HT-29 (cell line): ENCODE results near the gene ZNF626. TPM values are rescaled to one million over a fixed set of nuclear protein-coding genes. Genes with fewer than 3 reads are reported as not detected.
"Not testable (repeated sequence)": the region's sequence is repeated elsewhere in the genome, so short reads cannot be mapped to it uniquely, and the experiment has no call there.

Experiments
- DNase-seq: peaks from one replicate; pipeline ENCODE4 v3.0.0-alpha.2; 2015; ENCODE audit warnings: low spot score
- total RNA-seq: library from RNA; depleted of rRNA; stranded (reverse); fragments of >200 nt; shearing (Covaris generic); gene quantifications from 2 replicates; pipeline ENCODE4 v1.2.3, GENCODE V29; 2014; rRNA removed

ZNF626 gene
- not detected in 2 replicates for total RNA-seq

DNA sequence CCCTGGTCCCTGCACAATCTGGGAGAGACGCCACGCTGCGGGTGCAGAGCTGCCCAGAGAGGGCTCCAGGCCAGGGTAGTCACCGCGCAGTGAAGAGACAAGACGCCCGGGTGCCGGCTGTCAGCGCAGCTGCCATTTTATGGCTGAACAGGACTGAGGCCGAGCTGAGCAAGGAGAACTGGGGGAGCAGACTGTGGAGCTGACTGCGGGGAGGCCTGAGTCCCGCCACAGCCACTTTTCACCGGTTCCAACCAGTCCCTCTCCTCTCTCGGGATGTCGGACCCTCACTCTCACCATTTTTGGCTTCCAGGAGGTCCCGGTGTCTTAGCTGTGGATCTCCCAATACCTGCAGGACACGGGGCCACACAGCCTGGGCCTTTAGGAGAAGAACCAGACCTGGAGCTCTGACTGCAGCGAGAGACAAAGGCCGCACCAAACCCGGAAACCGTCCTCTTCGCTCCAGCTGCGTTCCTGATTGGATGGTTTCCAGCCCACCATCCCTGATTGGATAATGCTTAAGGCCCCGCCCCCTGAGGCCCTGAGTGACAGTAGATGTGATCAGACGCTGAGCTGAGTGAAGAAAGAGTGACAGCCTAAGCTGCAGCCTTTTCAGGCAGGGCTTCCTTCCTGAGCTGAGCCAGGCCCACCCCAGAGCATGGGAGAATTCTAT lies at the start of gene ZNF626:
Gene ZNF626 (minus strand): TSS at position 422 of the 670 bp plus-strand sequence. CDS start 125 bp downstream, at position 297.
- DNase-seq = no peak

DNA sequence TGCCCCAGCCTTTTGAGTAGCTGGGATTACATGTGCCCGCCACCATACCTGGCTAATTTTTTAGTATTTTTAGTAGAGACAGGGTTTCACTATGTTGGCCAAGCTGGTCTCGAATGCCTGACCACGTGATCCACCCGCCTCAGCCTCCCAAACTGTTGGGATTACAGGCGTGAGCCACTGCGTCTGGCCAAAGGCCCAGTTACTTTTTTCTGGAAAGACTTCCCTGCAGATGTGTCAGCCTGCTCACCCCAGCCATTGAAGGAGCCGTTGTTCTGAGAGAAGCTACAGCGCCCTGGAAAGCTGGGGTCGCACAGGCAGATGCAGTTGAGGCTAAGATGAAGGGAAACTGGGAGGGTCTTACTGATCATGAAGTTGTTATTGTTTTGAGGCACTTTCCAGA lies 7.9 kb upstream of the ZNF626 start:
- no peak for DNase-seq

DNA sequence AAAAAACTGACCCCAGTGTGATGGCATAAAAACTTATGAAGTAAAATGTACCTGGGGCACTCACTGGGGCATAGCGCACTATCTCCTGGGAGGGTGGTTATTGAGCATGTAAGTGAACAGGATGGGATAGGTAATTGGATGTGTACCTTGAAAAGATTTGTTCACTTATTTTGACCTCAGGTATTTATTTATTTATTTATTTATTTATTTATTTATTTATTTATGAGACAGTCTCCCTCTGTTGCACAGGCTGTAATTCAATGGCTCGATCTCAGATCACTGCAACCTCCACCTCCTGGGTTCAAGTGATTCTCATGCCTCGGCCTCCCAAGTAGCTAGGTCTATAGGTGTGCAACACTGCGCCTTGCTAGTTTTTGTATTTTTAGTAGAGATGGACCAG lies 5.9 kb upstream of the ZNF626 start:
- no peak for DNase-seq

DNA sequence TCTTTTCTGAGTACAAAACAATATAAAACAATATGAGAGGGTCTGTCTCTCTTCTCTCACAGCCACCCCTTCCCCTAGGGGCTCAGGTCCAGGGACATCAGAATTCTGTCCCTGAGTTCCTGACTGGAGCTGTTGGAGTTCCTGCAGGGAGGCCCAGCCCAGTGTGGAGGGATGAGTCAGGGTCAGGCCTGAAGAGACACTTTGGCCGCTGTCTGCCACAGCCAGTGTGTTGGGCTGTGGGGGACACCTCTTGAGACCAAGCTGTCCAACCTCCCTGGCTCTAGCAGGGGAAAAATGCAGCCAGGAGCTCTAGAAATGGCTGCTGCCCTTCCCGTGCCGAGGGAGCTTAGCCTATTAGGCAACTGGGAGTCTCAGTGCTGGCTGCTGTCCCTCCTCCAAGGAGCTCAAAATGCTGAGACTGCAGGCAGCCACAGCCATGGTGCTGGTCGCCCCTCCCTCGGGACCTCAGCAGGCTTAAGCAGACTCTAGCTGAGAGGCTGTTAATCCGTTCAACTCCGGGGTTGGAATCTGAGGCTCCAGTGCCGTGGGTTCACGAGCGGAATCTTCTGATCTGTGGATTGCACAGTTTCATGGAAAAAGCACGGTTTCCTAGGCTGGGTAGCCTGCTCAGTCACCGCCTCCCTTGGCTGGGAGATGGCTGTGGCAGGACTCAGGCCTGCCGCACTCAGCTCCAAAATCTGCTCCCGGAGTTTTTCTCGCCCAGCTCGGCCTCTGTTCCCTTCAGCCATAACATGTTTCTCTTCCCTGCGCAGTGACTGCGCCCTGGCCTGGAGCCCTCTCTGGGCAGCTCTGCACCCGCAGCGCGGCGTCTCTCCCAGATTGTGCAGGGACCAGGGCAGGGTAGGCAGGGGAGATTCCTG lies 3.8 kb upstream of the ZNF626 start:
- no peak for DNase-seq

DNA sequence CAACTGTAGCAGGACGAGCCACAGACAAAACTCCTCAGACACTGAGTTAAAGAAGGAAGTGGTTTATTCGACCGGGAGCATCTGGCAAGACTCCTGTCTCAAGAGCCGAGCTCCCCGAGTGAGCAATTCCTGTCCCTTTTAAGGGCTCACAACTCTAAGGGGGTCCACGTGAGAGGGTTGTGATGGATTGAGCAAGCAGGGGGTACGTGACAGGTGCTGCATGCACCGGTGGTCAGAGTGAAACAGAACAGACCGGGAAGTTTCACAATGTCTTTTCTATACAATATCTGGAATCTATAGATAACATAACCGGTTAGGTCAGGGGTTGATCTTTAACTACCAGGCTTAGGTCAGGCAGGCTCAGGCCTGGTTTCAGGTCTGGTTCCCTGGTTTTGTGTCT lies 3.1 kb upstream of the ZNF626 start:
- DNase-seq = not testable (repeated sequence)

DNA sequence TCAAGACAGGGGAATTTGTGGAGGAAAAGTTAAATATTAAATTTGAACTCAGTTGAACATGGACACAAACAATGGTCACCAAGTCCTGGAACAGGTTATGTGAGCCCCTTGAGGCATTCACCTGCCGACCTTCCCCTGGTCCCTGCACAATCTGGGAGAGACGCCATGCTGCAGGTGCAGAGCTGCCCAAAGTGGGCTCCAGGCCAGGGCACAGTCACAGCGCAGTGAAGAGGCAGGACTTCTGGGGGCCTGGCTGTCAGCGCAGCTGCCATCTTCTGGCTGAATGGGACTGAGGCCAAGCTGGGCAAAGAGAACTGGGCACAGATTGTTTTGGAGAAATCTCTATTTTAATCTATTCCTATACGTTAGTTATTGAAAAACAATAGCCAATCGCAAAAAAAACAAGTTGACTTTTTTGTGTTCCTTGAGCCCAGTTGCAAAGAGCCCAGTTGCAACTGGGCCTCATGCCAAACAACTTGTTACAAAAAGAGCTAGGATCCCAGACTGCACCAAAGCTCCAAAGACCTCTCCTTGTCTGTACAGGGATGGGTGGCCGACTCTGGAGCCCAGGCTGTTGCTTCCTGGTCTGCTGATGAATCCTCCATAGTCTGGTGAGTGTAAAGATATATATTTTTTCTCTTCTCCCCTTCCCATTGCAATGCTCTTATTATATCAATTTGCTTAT lies 1.2 kb upstream of the ZNF626 start:
- no peak for DNase-seq

DNA sequence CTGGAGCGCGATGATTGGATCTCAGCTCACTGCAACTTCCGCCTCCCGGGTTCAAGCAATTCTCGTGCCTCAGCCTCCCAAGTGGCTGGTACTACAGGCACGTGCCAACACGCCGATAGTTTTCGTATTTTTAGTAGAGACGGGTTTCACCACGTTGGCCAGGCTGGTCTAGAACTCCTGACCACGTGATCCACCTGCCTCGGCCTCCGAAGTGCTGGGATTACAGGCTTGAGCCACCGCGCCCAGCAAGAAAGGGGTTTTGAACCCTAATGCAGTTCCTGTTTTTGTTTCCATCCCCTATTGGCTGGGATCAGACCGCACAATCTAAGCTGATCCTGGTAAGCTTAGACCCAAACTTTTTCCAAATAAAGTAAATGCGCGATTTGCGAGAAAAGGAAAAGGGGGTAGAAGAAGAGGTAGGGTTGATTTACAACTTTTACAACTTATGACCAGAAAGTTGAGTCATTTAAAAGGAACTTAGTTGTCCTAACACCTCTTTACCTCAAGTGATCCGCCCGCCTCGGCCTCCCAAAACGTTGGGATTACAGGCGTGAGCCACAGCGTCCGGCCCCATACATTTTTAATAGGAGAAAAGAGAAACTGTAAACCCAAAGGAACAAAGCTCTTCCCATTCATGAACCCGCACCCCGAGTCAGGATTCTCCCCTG lies 764 bp downstream of the ZNF626 start:
- DNase-seq = no peak

DNA sequence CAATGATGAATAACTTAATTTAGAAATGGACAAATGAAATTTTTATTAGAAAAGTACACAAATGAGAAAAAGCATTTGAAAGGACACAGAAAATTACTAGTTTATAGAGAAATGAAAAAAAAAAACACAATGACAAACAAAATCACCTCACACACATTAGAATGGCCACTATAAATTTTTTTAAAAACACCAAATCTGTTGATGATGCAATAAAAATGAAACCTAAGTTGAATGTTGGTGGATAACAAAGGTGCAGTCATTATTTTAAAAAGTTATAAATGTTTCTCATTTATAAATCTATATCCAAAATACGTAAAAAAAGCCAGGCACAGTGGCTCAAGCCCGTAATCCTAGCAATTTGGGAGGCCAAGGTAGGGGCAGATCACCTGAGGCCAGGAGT lies 20.8 kb downstream of the ZNF626 start:
- no peak for DNase-seq

DNA sequence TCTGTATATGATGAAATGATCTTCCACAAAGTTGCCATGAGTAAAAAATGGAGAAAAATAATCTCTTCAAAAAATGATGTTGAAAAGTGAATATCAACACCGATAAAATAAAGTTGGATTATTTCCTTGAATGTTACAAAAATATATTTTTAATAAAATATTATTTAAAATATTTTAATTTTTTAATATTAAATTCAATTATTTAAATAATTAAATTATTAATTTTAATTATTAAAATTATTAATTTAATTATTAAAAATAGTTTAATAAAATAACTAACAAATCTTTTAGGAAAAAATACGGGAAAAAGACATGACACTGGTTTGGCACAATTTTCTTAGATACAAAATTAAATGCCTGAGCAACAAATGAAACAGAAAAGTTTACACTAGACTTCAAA lies 21.3 kb downstream of the ZNF626 start:
- DNase-seq = no peak

DNA sequence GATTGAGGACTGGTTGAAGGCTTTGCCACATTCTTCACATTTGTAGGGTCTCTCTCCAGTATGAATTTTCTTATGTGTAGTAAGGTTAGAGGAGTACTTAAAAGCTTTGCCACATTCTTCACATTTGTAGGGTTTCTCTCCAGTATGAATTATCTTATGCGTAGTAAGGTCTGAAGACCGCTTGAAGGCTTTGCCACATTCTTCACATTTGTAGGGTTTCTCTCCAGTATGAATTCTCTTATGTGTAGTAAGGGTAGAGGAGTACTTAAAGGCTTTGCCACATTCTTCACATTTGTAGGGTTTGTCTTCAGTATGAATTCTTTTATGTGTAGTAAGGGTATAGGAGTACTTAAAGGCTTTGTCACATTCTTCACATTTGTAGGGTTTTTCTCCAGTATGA lies 36.8 kb downstream of the ZNF626 start:
- not testable (repeated sequence) for DNase-seq

DNA sequence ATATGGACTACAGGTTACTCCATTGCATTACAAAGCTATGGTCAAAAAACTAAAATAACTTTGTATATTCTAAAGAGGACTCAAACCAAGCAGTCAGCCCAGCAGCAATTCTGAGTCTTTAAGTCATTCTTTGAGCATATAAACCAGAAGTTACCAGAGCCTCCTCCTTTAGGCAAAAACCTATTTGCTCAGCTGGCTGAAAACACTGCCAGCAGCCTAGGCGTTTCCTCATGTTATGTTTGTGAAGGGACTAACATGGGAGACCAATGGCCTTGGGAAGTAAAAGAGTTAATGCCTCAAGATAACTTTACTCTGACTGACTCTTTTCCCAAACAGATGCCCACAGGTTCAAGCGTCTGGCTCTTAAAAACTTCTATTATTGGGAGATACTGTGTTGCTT lies 45.3 kb downstream of the ZNF626 start:
- no peak for DNase-seq

DNA sequence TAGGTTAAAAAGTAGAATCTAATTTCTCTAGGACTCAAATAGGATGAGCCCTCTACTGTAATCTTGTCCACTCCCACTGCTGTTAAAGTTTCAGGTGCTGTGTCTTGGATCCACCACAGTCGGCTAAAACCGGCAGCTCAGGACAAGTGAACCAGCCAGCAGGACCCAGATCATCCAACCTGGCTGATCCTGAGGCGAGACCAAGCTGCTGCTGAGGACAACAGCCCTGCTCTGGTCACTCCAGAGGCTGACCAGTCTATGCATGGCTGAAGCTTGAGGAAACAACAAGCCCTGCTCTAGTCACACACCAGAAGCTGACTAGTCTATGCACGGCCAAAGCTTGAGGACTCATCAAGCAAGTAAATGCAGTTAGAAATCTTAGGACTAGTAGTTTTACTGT lies 46.4 kb downstream of the ZNF626 start:
- DNase-seq = not testable (repeated sequence)

DNA sequence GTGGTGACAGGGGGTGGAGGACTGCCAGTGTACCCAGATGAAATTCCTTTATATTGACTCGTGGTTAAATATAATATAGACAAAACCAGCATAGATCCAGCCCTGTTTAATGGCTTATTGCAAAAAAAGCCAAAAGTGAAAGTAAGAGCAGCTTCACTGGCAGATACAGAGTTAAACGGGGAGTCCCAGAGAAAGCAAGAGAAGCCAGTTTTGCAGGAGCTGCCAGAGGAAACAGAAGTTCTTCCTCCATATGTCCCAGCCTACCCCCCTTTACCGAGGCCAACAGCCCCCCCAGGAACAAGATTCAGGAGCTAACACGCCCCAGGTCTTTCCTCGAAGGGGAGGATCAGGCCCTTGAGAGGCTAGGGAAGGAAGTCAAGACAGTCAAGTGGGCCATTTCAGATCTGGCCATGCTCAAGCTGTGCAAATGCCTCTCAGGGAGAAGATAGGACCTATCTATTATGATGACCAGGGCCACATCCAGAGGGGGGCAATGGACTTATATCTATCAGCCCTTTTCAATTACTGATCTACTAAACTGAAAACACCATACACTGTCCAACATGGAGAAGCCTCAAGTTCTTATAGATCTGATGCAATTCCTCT lies 48.6 kb downstream of the ZNF626 start:
- DNase-seq = no peak

DNA sequence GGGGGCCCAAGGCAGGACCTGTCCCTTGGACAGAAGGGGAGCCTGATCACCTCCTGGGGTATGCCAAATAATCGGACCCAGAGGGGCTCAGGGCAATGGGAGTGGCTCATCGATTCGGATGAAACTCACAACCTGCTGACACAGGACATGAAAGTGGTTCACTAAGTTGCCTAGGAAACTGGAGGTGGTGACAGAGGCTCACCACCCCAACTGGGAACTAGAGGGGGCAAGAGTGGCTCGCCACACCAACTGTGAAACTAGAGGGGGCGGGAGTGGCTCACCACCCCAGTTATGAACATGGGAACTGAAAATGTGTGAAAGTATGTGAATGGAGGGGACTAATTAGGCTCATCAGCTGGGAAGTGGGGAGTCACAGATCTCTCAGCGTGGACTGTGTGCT lies 49.5 kb downstream of the ZNF626 start:
- no peak for DNase-seq

DNA sequence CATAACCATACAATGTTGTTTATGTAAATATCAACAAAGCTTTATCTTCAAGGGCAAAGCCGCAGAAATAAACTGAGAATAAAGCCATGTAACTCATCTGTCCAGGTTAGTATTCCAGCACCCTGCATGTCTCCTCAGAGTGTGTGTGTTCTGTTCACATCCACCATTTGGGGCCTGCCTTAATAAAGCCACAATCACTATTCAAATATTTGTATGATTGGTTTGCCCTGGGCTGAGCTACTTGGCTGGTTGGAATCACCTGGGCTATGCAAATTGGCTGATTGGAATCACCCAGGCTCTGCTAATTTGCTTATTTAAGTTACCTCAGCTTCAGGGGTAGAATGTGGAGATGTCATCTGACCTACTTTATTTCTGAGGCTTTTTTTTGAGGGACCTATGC lies 53.4 kb downstream of the ZNF626 start:
- no peak for DNase-seq

Other genes starting within 250 kb of the ZNF626 start
- gene ZNF737, start 95.8 kb downstream of the ZNF626 start, total RNA-seq = 0.29 and 0.51 TPM in 2 replicates
- gene ZNF66, start 114.7 kb upstream of the ZNF626 start, total RNA-seq = 0.05 and 0.16 TPM in 2 replicates